GM13977 (cell line): ENCODE results near the gene DOCK3.
A peak's percentile ranks its signal among the peaks of the same experiment; 100 is the strongest.

Experiments used
- DNase-seq: peaks from one replicate; pipeline ENCODE4 v3.0.0; 2012; ENCODE audit warnings: low spot score
- in situ Hi-C: fragments of 300-500 bp; cut with MboI; formaldehyde crosslinking; loops from one replicate; pipeline ENCODE4 v1.12.0; 2022; ENCODE audit warnings: low sequenced_read_pairs, low pct_unique_long_range_greater_than_20kb, mixed read lengths, inconsistent platforms; ENCODE audit not compliant: unreplicated experiment
- TF ChIP-seq, protein P1 (sequence below): IDR thresholded peaks from 2 replicates; pipeline ENCODE4 v1.5.1; 2012; ENCODE audit warnings: mild to moderate bottlenecking, control low read depth; ENCODE audit not compliant: insufficient read depth; ENCODE audit errors: extremely low read depth, missing control alignments

Gene DOCK3

DNA sequence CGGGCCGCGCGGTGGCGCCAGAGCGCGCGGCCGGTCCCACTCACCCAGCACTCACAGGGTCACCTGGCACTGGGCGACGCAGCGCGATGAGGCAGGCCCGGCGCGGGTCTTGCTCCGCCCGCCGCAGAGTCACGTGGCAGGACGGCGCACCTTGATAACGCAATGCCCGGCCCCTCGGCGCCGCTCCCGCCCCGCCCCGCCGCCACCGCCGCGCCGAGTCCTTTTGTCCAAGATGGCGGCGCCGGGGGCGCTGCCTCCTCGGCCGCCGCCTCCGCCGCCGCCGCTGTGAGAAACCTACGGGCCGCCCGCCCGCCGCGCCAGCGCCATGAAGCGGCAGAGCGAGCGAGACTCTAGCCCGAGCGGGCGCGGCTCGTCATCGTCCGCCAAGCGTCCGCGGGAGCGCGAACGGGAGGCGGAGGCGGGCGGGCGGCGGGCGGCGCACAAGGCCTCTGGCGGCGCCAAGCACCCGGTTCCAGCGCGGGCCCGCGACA, 716.4 kb downstream of the DOCK3 start, which contains the start of gene RBM15B:
Gene RBM15B, plus strand, starts transcription at position 211 of the 491 bp plus-strand sequence. Its CDS starts 115 bp downstream, at position 326.
- peak; percentile 99 for DNase-seq
- TF ChIP-seq, protein P1, sequence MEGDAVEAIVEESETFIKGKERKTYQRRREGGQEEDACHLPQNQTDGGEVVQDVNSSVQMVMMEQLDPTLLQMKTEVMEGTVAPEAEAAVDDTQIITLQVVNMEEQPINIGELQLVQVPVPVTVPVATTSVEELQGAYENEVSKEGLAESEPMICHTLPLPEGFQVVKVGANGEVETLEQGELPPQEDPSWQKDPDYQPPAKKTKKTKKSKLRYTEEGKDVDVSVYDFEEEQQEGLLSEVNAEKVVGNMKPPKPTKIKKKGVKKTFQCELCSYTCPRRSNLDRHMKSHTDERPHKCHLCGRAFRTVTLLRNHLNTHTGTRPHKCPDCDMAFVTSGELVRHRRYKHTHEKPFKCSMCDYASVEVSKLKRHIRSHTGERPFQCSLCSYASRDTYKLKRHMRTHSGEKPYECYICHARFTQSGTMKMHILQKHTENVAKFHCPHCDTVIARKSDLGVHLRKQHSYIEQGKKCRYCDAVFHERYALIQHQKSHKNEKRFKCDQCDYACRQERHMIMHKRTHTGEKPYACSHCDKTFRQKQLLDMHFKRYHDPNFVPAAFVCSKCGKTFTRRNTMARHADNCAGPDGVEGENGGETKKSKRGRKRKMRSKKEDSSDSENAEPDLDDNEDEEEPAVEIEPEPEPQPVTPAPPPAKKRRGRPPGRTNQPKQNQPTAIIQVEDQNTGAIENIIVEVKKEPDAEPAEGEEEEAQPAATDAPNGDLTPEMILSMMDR: peak; percentile 95
- in situ Hi-C loops: no loop called here

DNA sequence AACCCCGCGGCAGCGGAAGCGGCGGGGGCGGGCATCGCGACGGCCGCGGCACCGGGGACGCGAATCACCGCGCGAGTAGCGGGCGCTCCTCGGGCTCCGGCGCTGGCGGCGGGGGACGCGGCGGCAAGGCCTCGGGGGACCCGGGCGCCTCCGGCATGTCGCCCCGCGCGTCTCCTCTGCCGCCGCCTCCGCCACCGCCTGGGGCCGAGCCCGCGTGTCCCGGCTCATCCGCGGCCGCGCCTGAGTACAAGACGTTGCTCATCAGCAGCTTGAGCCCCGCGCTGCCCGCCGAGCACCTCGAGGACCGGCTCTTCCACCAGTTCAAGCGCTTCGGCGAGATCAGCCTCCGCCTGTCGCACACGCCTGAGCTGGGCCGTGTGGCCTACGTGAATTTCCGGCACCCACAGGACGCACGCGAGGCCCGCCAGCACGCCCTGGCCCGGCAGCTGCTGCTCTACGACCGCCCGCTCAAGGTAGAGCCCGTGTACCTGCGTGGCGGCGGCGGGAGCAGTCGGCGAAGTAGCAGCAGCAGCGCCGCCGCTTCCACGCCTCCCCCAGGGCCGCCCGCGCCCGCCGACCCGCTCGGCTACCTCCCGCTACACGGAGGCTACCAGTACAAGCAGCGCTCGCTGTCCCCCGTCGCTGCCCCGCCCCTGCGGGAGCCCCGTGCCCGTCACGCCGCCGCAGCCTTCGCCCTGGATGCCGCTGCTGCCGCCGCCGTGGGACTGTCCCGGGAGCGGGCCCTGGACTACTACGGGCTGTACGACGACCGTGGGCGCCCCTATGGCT, 717.0 kb downstream of the DOCK3 start:
- TF ChIP-seq, protein P1: no peak
- in situ Hi-C loops: no loop called here
- DNase-seq: peak; percentile 66

DNA sequence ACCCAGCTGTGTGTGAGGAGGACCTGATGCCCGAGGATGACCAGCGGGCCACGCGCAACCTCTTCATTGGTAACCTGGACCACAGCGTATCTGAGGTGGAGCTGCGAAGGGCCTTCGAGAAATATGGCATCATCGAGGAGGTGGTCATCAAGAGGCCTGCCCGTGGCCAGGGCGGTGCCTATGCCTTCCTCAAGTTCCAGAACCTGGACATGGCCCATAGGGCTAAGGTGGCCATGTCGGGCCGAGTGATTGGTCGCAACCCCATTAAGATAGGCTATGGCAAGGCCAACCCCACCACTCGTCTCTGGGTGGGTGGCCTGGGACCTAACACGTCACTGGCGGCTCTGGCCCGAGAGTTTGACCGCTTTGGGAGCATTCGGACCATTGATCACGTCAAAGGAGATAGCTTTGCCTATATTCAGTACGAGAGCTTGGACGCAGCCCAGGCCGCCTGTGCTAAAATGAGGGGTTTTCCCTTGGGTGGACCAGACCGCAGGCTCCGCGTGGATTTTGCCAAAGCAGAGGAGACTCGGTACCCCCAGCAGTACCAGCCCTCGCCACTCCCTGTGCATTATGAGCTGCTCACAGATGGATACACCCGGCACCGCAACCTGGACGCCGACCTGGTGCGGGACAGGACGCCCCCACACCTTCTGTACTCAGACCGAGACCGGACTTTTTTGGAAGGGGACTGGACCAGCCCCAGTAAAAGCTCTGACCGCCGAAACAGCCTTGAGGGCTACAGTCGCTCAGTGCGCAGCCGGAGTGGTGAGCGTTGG, 717.8 kb downstream of the DOCK3 start:
- in situ Hi-C loops: no loop called here
- no peak for DNase-seq
- TF ChIP-seq, protein P1: no peak

DNA sequence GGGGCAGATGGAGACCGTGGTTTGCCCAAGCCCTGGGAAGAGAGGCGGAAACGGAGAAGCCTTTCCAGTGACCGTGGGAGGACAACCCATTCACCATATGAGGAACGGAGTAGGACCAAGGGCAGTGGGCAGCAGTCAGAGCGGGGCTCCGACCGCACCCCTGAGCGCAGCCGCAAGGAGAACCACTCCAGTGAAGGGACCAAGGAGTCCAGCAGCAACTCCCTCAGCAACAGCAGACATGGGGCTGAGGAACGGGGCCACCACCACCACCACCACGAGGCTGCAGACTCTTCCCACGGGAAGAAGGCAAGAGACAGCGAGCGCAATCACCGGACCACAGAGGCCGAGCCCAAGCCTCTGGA, 718.4 kb downstream of the DOCK3 start:
- in situ Hi-C loops: no loop called here

DNA sequence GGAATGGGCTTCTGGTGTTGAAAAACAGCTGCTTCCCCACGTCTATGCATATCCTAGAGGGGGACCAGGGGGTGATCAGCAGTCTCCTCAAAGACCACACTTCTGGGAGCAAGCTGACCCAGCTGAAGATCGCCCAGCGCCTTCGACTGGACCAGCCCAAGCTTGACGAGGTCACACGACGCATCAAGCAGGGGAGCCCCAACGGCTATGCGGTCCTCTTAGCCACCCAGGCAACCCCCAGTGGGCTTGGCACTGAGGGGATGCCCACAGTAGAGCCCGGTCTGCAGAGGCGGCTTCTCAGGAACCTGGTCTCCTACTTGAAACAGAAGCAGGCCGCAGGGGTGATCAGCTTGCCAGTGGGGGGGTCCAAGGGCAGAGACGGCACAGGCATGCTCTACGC, 718.8 kb downstream of the DOCK3 start:
- DNase-seq: no peak
- TF ChIP-seq, protein P1: no peak
- in situ Hi-C loops: no loop called here

More for the DNA sequence above, 718.4 kb downstream of the DOCK3 start:
- DNase-seq: no peak
- TF ChIP-seq, protein P1: no peak

DNA sequence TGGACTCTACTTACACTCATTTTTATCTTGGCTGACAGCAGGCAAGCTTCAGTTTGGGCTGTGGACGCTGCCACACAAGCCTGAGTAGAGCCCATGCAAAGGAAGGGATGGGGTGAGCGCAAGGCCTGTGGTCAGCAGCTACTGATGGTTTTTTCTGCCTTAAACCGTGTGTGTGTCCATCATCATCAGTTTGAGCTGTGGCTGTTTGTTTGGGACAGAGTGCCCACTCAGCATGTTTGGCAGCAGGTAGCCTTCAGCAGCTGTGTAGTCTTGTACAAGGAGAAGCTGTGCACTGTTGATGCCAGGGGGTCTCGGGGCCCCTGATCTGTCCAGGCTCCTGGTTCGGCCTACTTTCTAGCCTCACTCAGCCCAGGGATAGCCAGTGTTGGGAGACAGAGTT, 719.8 kb downstream of the DOCK3 start:
- no peak for DNase-seq
- in situ Hi-C loops: no loop called here
- TF ChIP-seq, protein P1: no peak
